ENCODE results near the gene CBFB.

- TF ChIP-seq GATA2 (IDR thresholded peaks at IDR 0.05; ENCODE audit: low read depth, low read length) (no peak), GATA3 (IDR thresholded peaks at IDR 0.05; ENCODE audit: low read depth, low read length) (no peak)
These were observed 99.9 kb downstream of the CBFB start for GRCh38 chr16:67128887-67129286.
